Activated T-cell treated with anti-CD3 and anti-CD28 coated beads for 1 hour (primary cell): ENCODE measurements around the gene PLPPR1.

Source experiments
- DNase-seq: peaks from one replicate; pipeline ENCODE4 v3.0.0-alpha.2; 2020; ENCODE audit warnings: low read depth

The PLPPR1 gene

DNA sequence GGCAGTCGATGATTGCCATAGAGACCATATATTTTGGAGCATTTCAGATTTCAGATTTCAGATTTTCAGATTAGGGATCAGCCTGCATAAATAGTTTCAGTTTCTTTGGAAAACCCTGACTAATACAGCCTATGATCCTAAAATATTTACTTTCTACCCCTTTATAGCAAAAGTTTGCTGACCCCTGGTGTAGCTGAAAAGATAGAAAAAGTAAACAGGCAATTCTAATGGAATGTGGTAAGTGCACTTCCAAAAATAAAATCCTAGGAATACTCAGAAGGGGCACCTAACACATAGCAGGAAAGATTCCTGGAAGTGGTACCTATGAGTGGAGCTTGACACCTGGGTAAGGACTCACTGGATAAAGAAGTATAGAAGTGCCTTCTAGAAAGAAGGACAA, 321.8 kb downstream of the PLPPR1 start:
- no peak for DNase-seq

DNA sequence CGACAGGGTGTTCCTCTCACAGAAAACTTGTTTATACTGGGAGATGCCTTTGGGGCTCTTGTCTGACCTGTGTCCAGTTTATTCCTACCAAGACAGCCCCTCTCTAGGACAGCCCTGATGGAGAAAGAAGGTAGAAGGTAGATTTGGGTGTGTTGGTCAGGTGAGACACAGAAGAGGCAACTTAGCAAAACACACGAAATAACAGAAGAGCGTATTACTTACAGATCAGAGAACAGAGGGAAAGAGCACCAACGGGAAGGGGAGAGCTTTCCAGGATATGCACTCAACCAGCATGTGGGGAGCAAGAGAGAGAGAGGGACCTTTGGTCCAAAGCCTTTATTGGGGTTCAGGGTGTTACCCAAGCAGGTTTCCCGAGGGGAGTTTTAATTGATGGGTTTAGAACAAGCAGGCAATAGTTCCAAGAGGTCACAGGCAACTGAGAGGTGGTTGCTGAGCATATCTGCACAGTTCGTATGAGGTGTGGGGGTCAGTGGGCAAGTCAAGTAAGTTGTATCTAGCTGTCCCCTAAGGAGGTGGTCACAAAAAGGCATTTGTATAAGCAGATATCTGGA, 324.5 kb downstream of the PLPPR1 start:
- DNase-seq: no peak

DNA sequence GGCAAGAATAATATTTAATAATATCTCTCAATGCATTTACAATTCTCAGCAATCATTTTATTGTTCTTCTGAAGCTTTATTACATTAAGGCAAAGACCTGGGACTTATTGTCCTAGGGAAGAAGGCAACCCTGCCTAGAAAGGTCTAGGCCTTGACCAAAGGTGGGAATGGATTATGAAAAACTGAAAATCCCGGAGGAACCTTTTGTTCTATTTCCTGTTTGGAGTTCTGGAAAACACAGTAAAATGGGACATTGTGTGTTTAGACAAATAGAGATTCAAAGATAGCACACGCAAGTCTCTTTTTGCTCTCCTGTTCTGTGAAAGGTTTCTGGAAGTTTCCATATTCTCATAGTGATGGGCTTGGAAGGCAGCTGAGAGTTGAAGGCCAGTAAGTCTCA, 325.2 kb downstream of the PLPPR1 start:
- no peak for DNase-seq

DNA sequence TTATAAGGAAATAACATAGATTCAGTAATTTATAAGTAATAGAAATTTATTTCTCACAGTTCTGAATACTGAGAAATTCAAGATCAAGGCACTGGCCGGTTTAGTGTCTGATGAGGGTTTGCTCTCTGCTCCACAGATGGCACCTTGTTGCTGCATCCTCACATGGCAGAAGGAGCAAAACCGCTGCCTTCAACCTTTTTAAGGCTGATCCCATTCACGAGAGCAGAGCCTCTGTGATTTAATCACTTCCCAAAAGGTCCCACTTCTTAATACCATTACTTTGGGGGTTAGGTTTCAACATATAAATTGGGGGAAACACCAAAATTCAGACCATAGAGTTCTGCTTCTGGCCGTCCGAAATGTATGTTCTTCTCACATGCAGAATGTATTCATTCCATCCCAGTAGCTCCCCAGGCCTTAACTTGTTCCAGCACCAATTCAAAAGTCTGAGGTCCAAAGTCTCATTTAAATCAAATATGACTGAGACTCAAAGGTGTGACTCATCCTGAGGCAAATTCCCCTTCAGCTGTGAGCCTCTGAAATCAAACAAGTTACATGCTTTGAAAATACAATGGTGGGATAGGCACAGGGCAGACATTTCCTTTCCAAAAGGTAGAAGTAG, 325.7 kb downstream of the PLPPR1 start:
- DNase-seq: no peak

DNA sequence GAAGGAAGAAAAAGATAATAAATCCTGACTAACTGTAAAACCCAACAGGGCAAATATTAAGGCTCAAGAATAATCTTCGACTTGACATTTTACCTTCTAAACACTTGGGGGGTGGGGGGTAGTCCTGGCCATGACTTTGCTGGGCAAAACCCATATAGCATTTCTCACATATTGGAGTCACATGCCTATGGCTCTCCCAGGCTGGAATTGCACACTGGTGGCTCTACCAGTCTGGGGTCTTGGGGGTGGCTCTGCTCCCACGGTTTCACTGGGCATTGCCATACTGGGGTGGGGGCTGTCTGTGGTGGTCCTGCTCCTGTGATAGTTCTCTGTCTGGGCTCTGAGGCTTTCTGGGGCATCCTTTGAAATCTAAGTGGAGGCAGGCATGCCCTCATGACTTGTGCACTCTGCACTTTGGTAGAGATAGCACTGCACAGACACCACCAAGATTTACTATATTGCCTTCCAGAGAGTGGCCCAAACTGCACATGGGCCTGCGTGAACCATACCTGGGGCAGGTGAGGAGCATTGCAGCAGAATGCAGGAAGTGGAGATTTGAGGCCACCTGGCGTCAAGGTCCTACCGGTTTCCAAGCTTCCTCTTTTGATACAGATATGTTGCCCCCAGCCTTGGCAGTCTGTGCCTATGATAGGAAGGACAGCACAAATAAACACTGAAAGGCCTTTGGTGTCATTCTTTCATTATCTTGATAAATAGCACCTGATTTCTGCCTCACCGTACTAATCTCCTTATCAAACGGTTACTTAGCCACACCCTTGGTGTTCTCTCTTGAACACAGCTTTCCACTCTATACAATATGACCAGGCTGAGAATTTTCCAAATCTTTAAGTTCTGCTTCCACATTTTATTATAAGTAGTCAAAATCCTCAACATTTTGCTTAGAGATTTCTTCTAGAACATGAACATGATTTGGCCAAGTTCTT, 326.5 kb downstream of the PLPPR1 start:
- no peak for DNase-seq

DNA sequence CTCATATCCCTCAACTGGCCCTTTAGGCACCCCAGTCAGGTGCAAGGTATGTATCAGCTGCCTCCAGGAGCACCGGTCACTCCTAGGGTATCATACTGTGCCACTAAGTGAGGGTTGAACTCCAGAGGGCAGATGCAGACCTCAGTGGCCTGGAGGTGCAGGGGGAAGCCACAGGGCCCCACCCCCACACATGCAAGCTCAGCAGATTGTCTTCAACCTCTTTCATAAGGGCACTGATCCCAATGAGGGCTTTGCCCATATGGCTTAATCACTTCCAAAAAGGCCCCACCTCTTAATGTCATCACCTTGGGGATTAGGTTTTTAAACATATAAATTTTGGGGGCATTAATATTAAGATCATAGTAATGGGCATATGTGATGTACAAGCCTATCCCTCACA, 328.1 kb downstream of the PLPPR1 start:
- no peak for DNase-seq

DNA sequence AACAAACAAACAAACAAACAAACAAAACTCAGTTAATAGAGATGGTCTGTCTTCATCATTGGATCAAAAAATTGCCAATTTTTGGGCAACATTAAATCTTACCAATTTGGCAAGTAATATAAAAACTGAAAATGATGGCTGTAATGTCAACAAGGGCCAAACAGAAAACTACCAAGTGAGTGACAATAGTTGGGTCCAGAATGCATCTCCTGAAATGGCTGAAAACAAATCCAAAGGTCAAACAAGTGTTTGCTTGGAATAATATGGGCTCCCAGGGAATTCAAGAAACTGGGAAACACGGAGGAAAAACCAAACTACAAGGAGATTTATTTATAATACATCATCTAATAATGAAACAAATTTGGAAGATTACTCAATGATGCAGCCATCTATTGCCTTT, 331.2 kb downstream of the PLPPR1 start:
- DNase-seq: no peak

DNA sequence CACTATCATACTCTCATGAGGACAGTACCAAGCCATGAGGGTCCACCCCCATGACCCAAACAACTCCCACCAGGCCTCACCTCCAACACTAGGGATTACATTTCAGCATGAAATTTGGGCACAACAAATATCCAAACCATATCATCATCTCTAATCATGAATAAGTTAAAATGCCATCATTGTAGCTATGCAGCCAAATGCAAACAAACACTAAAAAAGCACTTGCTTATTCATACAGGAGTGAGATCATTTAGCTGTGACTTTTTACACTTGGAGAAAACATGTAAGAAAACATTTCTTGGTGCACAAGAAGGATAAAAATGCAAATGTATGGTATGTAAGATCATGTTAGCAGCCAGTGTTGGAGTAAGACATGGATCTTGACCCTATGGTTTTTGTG, 332.1 kb downstream of the PLPPR1 start:
- DNase-seq: no peak

DNA sequence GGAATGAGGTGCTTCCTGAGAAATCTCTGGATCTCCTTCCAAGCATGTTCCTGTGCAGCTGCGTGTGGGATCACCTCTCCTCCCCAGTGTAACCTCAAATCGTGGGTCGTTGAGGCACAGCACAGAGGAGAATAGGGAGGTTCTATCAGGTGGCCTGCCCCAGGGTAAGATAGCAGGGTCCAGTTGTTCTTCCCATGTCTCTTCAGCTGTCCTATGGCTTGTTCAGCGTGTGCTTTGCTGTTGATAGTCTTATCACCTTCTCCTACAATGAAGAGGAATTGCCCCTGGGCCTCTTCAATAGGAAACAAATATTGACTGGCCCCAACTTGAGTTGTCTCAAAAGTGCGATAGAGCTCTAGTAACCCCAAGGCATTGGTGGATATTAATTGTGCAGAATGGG, 333.9 kb downstream of the PLPPR1 start:
- DNase-seq: no peak

DNA sequence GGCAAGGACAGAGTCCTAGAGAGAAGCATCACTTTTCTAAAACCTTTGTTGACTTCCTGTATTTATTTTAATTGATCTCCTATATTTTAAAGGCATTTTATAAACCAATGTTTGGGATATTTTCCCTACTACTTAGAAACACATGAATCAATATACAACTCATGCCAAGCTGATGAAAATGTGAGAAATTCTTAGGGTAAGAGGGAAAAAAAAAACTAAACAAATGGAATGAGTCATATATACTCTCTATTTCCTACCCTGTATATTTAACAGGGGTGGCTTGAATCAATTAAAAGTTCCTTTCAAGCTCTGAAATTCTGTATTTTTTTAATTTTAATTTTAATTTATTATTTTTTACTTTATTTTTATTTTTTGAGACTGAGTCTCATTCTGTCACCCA, 336.7 kb downstream of the PLPPR1 start:
- DNase-seq: no peak

DNA sequence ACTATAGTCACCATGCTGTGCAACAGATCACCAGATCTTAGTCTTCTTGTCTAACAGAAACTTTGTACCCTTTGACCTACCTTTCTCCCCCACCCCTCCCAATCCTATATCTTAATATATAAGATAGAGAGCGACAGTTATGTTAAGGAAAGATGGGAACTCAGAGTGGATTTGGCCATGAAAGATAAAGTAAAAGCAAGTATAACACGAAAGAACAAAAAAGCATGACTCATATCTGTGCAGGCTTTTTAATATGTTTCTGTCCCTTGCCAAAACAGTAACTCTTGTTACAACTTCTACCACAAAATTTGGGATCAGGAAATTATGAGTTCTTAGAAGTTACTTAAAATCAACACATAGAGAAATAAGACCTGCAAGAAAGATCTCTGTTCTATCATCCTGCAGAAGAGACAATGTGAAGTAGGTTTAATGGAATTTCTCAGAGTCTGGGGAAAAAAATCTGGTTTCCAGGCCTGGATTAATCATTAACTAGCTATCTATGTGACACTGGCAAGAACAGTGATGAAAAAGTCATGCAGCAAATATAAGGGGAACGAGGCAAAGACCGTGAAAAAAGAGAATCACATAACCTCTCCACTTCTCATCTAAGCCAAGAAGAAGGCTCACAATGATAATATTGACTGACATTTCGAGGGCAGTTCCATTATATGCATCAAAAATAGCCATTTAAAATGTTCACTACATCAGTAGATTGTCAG, 337.7 kb downstream of the PLPPR1 start:
- DNase-seq: no peak

DNA sequence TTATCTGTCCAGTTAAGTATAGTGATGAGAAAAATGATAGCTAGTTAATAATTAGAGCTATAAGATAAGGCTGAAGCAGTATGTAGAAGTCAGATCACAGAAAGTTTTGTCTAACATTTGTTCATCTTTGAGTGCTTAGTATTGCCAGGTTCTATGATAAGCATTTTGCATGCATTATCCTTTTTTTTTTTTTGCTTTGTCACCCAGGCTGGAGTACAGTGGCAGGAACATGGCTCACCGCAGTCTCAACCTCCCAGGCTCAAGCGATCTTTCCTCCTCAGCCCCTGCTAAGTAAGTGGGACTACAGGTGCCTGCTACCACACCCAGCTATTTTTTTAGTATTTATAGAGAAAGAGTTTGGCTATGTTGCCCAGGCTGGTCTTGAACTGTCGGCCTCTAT, 338.8 kb downstream of the PLPPR1 start:
- DNase-seq: no peak

DNA sequence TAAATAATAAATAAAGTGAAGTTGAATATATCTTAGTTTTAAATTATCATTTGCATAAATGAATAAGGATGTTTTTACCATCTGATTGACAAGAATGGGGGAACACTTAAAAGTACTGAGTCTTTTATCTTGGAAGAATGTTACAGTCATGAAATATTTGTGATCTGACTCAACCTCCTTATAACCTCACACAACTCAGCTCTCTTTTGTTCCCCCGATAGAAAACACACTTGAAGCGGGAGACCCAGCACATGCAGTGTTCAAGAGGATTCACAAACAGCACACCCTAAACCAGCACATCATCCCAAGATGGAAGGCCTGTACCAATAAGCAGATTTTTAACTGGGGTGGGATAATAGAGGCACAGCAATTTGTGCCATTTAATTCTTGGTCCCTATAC, 340.8 kb downstream of the PLPPR1 start:
- DNase-seq: no peak

DNA sequence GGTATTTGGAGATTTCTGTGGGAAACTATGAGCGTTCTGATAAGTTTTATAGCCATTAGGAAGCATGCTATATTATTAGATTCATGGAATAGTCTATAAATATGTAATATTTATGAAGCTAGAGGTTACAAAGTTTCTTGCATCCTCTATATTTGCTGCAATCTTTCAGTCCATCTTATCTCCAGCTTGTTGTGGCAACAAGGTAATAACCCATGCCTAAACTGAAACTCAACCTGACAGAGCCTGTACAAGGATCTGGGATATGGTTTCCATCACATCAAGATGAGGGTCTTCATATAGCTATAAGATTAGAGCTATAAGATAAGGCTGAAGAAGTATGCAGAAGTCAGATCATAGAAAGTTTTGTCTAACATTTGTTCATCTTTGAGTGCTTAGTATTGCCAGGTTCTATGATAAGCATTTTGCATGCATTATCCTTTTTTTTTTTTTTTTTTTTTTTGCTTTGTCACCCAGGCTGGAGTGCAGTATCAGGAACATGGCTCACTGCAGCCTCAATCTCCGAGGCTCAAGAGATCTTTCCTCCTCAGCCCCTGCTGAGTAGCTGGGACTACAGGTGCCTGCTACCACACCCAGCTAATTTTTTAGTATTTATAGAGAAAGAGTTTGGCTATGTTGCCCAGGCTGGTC, 341.5 kb downstream of the PLPPR1 start:
- no peak for DNase-seq

DNA sequence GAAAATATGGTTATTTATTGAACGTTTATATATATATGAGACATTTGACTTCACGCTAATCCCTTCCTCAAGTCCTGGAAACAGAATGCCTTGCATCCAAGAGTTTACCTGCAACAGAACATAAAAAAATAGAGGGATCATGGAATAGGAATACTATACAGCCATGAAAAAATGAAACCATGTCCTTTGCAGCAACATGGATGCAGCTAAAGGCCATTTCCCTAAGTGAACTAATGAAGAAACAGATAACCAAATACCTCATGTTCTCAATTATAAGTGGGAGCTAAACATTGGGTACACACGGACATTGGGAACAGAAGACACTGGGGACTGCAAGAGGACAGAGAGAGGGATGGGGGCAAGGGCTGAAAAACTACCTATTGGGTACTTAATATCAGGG, 343.3 kb downstream of the PLPPR1 start:
- no peak for DNase-seq

DNA sequence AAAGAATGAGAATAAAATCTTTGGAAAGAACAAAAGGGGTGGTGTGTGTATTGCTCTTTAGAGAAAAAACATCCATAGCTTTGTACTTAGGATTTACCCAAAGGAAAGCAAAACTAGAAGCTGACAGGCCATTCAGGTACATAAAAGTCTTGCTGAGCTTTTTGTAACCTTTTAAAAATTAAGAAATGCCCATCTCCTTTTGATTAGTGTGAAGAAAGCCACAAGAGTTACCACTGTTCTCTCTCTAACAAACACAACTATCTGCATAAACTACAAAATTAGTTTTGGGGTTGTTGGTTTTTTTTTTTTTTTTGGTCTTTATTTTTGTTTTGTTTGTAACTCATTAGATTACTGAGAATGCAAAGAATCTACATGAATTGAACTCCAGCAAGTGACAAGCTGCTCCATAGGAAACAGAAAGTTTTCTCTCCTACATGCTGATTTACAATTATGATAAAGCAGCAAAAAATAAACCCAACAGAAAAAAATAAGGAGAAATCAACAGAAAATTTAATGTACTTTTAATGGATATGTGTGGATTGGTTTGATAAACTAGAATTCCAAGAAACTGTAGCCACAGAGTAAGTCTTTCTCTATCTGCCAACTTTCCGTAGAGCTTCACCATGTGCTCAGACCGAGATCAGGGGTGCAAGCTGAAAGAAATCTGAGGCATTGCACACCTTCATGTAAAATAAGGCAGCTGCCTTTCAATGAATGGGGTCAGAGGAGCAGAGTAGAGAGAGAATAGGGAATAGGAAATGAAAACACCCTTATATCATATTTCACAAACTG, 344.0 kb downstream of the PLPPR1 start:
- DNase-seq: no peak
